GM19035 (cell line): ENCODE results near the gene E2F7.
"Not testable (repeated sequence)": the region's sequence is repeated elsewhere in the genome, so short reads cannot be mapped to it uniquely, and the experiment has no call there.

Experiments used
- ATAC-seq: cut with Tn5 transposase; IDR thresholded peaks from one replicate; pipeline ENCODE4 v1.9.1; 2021; ENCODE audit not compliant: unreplicated experiment

Gene E2F7

GRCh38 chr12:77065361-77066204 lies at the start of gene E2F7:
E2F7 (minus strand) TSS chr12:77065569; CDS start chr12:77064635, 934 bp downstream.
- peak; percentile 70 for ATAC-seq

- ATAC-seq = no peak
Observed at GRCh38 chr12:77113971-77114370, 48.6 kb upstream of the E2F7 start.

GRCh38 chr12:77108707-77109106 lies 43.3 kb upstream of the E2F7 start:
- ATAC-seq = no peak

GRCh38 chr12:77107121-77107520 lies 41.8 kb upstream of the E2F7 start:
- ATAC-seq = no peak

DNA sequence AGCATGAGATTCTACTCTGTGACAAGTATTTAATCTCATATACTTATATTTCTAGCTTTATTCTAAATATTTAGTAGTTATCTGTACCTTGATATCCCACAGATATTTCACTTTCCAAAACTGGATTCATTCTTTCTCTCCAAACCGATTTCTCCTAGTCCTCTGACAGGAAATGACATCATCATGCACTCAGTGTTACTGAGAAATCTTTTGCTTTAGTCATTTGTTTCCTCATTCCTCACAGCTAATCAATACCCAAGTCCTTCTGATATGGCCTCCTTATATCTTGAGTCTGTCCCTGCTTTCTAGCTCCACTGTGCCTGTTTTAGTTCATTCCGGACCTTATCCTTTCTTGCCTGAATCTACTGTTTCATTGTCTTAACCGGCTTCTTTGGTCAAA lies 39.4 kb upstream of the E2F7 start:
- no peak for ATAC-seq

GRCh38 chr12:77104286-77104685 lies 38.9 kb upstream of the E2F7 start:
- ATAC-seq = no peak

DNA sequence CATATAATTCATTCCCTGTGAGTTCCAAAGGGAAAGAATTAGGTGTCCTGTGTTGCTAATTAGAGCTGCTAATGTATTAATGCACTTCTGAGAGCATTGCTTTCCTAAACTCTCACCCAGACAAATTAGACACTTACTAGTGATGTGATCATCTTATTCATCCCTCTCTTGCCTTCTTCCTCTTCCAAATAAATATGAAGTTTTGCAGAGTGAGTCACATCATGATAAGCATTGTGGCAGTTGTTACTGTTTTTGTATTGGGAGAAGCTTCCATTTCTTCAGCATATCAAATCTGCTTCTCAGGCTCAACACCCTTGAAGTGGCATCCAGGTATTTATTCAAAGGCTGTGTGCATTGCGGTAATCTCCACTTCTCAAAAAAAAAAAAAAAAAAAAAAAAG lies 37.3 kb upstream of the E2F7 start:
- no peak for ATAC-seq

DNA sequence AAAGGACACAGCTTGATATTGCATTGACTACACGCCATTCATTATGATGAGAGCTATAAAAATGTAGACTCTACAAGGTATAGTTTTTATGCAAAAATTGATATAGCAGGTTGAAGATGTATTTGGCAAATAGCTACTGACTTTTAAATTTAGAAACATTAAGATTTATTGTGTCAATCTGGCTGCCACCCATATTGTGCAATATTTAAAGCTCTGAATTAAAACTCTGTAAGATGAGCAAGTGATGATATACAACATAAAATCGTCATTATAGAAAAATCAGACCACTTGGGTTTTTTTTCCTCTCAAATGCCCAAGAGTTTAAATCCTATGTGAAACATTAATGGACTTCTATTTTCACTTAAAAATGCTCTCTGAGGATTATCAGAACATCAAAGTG lies 36.8 kb upstream of the E2F7 start:
- no peak for ATAC-seq

GRCh38 chr12:77099799-77100198 lies 34.4 kb upstream of the E2F7 start:
- ATAC-seq = no peak

DNA sequence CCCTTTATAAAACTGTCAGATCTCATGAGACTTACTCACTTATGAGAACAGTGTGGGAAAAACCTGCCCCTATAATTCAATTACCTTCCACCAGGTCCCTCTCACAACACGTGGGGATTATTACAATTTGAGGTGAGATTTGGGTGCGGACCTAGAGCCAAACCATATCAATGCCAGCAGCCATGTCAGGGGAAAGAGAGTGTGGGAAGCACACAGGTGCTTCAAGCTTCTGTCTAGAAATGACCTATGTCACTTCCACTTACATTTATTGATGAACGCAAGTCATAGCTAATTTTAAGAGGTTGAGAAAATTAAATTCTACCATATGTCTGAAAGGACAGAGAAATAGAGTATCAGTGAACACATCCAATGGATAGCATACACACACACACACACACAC lies 32.5 kb upstream of the E2F7 start:
- ATAC-seq = no peak

DNA sequence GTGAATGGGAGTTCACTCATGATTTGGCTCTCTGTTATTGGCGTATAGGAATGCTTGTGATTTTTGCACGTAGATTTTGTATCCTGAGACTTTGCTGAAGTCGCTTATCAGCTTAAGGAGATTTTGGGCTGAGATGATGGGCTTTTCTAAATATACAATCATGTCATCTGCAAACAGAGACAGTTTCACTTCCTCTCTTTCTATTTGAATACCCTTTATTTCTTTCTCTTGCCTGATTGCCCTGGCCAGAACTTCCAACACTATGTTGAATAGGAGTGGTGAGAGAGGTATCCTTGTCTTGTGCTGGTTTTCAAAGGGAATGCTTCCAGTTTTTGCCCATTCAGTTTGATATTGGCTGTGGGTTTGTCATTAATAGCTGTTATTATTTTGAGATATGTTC lies 26.9 kb upstream of the E2F7 start:
- ATAC-seq = not testable (repeated sequence)

GRCh38 chr12:77089686-77090220 lies 24.4 kb upstream of the E2F7 start:
- ATAC-seq = no peak

DNA sequence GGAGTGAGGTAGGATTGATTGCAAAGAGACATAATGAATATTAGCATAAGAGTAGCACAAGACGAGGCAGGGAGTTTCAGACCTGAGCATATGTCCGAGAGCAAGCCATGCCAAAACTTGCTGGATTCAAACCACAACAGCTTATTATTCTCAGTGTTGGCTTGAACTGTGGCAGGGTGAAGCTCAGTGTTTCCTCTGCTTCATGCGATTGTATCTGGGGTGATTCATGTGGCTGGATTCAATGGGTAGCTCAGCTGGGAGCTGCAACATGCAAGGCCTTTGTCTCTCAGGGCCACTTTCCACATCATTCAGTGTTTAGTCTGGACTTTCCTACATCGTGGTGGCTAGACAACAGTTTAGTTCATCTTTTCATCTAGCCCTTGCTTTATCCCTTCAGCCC lies 22.1 kb upstream of the E2F7 start:
- no peak for ATAC-seq

DNA sequence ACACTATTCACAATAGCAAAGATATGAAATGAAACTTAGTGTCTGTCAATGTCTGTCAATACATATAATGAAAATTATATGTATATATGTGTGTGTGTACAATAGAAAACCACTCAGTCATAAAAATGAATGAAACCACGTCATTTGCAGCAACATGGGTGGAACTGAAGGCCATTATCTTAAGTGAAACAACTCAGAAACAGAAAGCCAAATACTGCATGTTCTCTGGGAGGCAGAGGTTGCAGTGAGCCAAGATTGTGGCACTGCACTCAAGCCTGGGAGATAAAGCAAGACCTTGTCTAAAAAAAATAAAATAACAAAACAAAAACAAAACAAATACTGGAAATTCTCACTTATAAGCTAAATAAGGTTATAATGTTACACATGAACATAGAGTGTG lies 16.7 kb upstream of the E2F7 start:
- ATAC-seq = no peak

- ATAC-seq = no peak
Observed at GRCh38 chr12:77079631-77080030, 14.3 kb upstream of the E2F7 start.

- no peak for ATAC-seq
Observed at GRCh38 chr12:77078231-77078630, 12.9 kb upstream of the E2F7 start.

- no peak for ATAC-seq
Observed at GRCh38 chr12:77076886-77077285, 11.5 kb upstream of the E2F7 start.

- ATAC-seq = not testable (repeated sequence)
Observed at GRCh38 chr12:77073894-77074293, 8.5 kb upstream of the E2F7 start.

GRCh38 chr12:77072833-77073495 lies 7.6 kb upstream of the E2F7 start:
- ATAC-seq = no peak

GRCh38 chr12:77070800-77071449 lies 5.6 kb upstream of the E2F7 start:
- ATAC-seq = peak; percentile 1

GRCh38 chr12:77070382-77070781 lies 5.0 kb upstream of the E2F7 start:
- peak; percentile 46 for ATAC-seq

- peak; percentile 14 for ATAC-seq
Observed at GRCh38 chr12:77064896-77065360, 441 bp downstream of the E2F7 start.
